ENCODE results near the gene NELFCD.
"Not testable (repeated sequence)": the region's sequence is repeated elsewhere in the genome, so short reads cannot be mapped to it uniquely, and the experiment has no call there.

NELFCD gene

GRCh38 chr20:59010995-59011873 lies 30.2 kb downstream of the NELFCD start:
- no peak for DNase-seq

- not testable (repeated sequence) for DNase-seq
These were observed 30.8 kb downstream of the NELFCD start for GRCh38 chr20:59011874-59012157.

- no peak for DNase-seq
These were observed 32.2 kb downstream of the NELFCD start for GRCh38 chr20:59013031-59013951.

GRCh38 chr20:59013959-59014608 lies 33.0 kb downstream of the NELFCD start:
- DNase-seq, result no peak

- no peak for DNase-seq
These were observed 33.8 kb downstream of the NELFCD start for GRCh38 chr20:59014680-59015389.

GRCh38 chr20:59015411-59015810 lies 34.4 kb downstream of the NELFCD start:
- DNase-seq, result no peak

GRCh38 chr20:59015812-59016711 lies 35.0 kb downstream of the NELFCD start:
- no peak for DNase-seq

GRCh38 chr20:59016795-59017492 lies 35.9 kb downstream of the NELFCD start:
- DNase-seq, result no peak

GRCh38 chr20:59017493-59018231 lies 36.6 kb downstream of the NELFCD start:
- no peak for DNase-seq

- no peak for DNase-seq
These were observed 37.8 kb downstream of the NELFCD start for GRCh38 chr20:59018817-59019216.

GRCh38 chr20:59019217-59019616 lies 38.2 kb downstream of the NELFCD start, which contains the start of gene TUBB1:
Gene TUBB1 (plus strand): TSS chr20:59019429. CDS start chr20:59019523, 94 bp downstream.
- DNase-seq, result no peak

GRCh38 chr20:59020938-59021551 lies 40.0 kb downstream of the NELFCD start:
- DNase-seq, result no peak

- no peak for DNase-seq
These were observed 41.7 kb downstream of the NELFCD start for GRCh38 chr20:59022754-59023153.

- no peak for DNase-seq
These were observed 42.6 kb downstream of the NELFCD start for GRCh38 chr20:59023616-59024015.

- no peak for DNase-seq
These were observed 43.1 kb downstream of the NELFCD start for GRCh38 chr20:59024111-59024530.

- DNase-seq, result no peak
These were observed 44.0 kb downstream of the NELFCD start for GRCh38 chr20:59025086-59025485.

GRCh38 chr20:59025511-59025910 lies 44.5 kb downstream of the NELFCD start:
- no peak for DNase-seq

- DNase-seq, result no peak
These were observed 46.1 kb downstream of the NELFCD start for GRCh38 chr20:59026904-59027740.
